B cell (primary cell): ENCODE measurements around the gene XPNPEP3.

Source experiments
- EZH2 ChIP-seq: IDR thresholded peaks from 2 replicates; pipeline ENCODE4 v1.6.1; 2012; ENCODE audit warnings: borderline replicate concordance, low read depth, mild to moderate bottlenecking, moderate library complexity, low read length; ENCODE audit not compliant: insufficient read depth, poor library complexity, severe bottlenecking
- TF ChIP-seq, protein P1 (sequence below): fragments of 200-600 bp; IDR thresholded peaks from one replicate; pipeline ENCODE4 v1.8.0; 2022; ENCODE audit warnings: antibody characterized with exemption, mild to moderate bottlenecking

DNA sequence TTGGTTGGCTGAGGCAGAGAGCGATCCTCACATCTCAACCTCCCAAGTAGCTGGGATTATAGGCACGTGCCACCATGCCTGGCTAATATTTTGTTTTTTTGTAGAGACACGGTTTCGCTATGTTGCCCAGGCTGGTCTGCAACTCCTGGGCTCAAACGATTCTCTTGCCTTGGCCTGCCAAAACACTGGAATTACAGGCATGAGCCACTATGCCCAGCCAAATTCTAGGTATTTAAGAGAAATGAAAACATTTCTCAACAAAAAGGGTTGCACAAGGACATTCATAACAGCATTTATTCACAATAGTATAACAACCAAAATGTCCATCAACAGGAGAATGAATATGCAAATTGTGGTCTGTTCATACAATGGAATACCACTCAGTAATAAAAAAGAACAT, 62.5 kb downstream of the XPNPEP3 start:
- TF ChIP-seq, protein P1, sequence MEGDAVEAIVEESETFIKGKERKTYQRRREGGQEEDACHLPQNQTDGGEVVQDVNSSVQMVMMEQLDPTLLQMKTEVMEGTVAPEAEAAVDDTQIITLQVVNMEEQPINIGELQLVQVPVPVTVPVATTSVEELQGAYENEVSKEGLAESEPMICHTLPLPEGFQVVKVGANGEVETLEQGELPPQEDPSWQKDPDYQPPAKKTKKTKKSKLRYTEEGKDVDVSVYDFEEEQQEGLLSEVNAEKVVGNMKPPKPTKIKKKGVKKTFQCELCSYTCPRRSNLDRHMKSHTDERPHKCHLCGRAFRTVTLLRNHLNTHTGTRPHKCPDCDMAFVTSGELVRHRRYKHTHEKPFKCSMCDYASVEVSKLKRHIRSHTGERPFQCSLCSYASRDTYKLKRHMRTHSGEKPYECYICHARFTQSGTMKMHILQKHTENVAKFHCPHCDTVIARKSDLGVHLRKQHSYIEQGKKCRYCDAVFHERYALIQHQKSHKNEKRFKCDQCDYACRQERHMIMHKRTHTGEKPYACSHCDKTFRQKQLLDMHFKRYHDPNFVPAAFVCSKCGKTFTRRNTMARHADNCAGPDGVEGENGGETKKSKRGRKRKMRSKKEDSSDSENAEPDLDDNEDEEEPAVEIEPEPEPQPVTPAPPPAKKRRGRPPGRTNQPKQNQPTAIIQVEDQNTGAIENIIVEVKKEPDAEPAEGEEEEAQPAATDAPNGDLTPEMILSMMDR: no peak
- no peak for TF ChIP-seq EZH2
